Omental fat pad (tissue), 4 donors: ENCODE data around the gene CASZ1. TPM values are rescaled to one million over a fixed set of nuclear protein-coding genes. Genes with fewer than 3 reads are reported as not detected.

Source experiments
- ATAC-seq: fragments of 150-250 bp; one replicate; pipeline ENCODE4 v1.9.1; 2016; ENCODE audit warnings: mild to moderate bottlenecking, moderate library complexity; ENCODE audit not compliant: low FRiP score
- DNase-seq: peaks from one replicate; pipeline ENCODE4 v3.0.0-alpha.2; 2019; ENCODE audit warnings: low spot score
- total RNA-seq, 4 donors: library from RNA; depleted of rRNA; stranded (reverse); fragments of >200 nt; gene quantifications; one replicate each; pipeline ENCODE4 v1.1.0, GENCODE V29; 2016
- TF ChIP-seq, protein P1 (sequence below), 3 donors: fragments of 450-650 bp; IDR thresholded peaks; one replicate each; pipeline ENCODE4 v1.5.1; 2016 to 2017; ENCODE audit warnings: antibody characterized with exemption in 3 of 3, mild to moderate bottlenecking in 3 of 3, moderate library complexity in 2 of 3

The CASZ1 gene
- total RNA-seq, 4 donors from 2014 or later, result 2.5 to 7.9 (median 6.0) TPM

DNA sequence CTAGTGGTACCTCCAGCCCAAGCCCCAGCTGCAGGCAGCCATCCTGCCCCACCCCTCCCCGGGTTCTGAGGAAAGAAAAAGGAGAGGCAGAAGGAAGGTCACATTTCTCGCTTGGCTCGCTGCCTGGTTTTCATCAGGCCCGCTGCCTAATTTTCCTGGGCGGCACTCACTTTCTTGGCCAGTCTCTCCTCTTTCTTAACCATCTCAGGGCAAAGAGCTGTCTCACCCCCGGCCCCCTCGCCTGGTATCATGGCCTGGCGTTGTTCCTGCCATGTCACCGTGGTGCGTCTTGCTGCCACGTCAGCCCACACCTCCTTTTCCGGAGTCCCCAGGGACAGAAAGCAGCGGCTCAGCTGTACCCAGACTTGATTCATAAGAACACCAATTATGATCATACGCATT lies 26.6 kb upstream of the CASZ1 start:
- TF ChIP-seq, protein P1, sequence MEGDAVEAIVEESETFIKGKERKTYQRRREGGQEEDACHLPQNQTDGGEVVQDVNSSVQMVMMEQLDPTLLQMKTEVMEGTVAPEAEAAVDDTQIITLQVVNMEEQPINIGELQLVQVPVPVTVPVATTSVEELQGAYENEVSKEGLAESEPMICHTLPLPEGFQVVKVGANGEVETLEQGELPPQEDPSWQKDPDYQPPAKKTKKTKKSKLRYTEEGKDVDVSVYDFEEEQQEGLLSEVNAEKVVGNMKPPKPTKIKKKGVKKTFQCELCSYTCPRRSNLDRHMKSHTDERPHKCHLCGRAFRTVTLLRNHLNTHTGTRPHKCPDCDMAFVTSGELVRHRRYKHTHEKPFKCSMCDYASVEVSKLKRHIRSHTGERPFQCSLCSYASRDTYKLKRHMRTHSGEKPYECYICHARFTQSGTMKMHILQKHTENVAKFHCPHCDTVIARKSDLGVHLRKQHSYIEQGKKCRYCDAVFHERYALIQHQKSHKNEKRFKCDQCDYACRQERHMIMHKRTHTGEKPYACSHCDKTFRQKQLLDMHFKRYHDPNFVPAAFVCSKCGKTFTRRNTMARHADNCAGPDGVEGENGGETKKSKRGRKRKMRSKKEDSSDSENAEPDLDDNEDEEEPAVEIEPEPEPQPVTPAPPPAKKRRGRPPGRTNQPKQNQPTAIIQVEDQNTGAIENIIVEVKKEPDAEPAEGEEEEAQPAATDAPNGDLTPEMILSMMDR (IDR thresholded peaks at IDR 0.05), result no peak
- ATAC-seq, result no peak
- no peak for DNase-seq

DNA sequence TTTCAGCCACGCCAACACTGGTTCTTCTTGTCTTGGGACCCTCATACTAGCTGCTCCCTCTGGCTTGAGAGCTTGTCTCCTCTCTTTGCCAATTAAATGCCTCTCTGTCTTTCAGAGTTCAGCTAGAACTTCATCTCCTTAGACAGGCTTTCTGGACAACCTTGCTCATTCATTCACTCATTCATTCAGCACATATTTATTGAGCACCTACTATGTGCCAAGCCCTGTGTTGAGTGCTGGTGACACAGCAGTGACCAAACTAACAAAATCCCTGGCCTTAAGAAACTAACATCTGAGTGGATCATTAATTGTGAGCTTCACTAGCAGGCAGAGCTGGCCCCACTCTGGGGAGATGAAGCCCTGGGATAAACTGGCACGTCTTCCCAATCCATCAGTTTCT lies 24.9 kb upstream of the CASZ1 start:
- no peak for ATAC-seq
- DNase-seq, result no peak
- TF ChIP-seq, protein P1 (IDR thresholded peaks at IDR 0.05), result no peak

DNA sequence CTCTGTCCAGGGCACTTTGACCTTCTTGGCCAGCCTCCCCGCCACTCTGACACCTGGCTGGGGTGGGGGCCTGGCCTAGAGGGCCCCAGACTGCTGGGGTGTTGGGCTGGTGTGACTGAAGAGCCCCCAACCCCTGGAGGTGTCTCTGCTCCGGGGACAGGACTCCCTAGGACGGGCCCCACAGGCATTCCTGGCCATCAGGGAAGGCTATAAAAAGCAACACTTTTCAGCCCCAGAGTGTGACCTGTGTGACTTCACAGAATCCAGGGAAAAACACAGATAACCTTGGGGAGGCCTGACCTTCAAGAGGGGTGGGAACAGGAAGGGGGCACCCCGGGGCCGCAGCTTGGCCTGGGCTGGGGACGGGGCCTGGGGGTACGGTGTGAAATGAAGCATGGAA lies 24.0 kb upstream of the CASZ1 start:
- DNase-seq, result no peak
- TF ChIP-seq, protein P1 (IDR thresholded peaks at IDR 0.05), result no peak
- no peak for ATAC-seq

DNA sequence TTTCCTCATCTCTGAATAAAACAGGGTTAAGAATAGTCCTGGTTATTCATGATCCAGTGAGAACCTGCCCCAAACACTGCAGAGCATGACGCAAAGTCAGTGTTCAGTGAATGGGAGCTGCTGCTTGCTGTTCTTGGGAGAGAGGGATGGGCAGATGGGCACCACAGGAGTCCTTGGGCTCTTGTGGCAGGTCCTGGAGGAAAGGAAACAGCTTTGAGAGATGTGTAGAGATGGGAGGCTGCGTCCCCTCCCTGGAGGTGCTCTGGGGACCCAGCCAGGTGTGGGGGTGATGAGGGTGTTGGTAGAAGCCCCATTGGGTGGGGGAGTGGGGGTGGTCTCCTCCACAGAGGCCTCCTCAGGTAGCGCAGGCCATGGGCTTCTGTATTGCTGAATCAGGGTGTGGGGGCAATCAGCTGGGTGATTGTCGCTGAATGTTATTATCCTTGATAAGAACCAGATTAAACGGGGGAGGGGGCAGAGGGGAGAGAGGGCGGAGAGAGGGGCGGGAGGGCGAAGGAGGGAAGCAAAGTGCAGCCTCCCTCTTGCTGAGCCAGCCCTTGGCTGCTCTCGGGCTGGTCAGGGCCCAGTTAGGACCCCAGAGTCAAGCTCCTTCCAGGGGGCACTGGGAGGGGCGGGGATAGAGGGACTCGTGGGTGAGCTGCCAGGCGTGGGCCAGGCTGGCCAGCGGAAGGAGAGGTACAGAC lies 22.9 kb upstream of the CASZ1 start:
- ATAC-seq (no peak), DNase-seq (no peak)
- TF ChIP-seq, protein P1 (IDR thresholded peaks at IDR 0.05), result no peak

DNA sequence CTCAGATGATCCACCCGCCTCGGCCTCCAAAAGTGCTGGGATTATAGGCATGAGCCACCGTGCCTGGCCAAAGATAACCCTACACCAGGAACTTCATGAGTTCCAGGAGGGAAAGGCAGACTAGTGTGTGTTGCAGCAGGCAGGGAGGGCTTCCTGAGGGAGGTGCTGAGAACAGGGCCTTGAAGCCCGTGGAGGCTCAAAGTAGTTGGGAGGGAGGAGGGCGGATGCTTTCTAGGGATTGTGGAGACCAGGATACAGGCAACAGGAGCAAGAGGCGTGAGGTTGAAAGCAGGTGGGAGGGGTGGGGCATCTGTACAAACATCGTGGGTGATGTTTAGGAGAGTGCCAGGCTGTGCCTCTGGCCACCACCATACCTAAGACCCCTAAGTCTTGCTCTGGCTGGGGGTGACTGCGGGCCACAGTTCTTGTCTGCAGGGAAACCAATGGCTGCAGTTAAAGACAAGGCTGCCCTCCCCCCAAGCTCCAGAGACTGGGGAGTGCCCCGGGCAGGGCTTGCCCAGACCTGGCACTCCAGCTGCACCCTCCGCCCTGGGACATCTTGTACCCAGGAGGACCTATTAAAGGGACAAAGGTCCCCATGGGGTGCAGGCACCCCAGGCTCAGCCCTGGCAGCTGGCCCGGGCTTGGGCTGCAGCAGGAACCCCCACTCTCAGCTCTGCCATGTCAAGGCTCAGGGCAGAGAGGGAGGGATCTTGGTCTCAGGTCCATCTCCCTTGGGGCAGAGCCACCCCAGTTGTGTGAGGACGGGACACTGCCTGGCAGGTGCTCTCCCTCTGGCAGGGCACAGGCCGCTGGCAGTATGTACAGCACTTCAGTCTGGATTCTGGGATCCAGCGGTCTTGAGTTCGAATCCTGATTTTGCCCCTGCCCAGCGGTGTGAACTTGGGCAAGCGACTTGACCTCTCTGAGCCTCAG lies 22.1 kb upstream of the CASZ1 start:
- DNase-seq, result no peak
- TF ChIP-seq, protein P1 (IDR thresholded peaks at IDR 0.05), result no peak
- no peak for ATAC-seq

DNA sequence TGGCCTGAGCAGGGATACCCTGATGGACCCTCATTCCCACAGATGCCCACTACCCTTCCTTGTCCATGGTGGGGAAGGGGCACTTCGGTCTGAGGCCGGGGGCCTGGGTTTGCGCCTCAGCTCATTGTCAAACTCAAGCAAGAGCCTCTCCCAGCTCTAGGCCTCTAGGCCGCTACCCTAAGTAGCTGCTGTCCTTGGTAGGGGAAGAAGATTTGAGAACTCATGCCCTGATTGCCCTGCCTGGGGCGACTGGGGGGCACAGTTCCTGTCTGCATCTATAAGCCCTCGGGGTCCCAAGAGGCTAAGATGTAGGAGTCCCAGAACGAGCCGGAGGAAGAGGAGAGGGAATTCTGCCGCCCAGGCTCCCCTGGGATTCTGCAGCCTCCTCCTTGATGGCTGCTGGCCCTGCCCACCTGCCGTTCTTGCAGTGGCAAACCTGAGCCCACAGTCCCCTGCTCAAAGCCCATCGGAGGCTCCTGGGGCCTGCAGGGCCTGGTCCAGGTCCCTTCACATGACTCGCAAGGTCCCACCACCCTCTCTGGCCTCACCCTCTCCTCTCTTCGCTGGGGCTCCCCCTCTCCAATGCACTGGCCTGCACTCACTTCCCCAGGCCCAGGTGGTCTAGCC lies 20.4 kb upstream of the CASZ1 start:
- DNase-seq (no peak), ATAC-seq (no peak)
- TF ChIP-seq, protein P1 (IDR thresholded peaks at IDR 0.05), result no peak
